ENCODE measurements around the gene NCEH1. TPM values are rescaled to one million over a fixed set of nuclear protein-coding genes. Genes with fewer than 3 reads are reported as not detected.
A peak's percentile ranks its signal among the peaks of the same experiment; 100 is the strongest.

The NCEH1 gene
- total RNA-seq, 1 donor from 2014 or later: 57.2 TPM

DNA sequence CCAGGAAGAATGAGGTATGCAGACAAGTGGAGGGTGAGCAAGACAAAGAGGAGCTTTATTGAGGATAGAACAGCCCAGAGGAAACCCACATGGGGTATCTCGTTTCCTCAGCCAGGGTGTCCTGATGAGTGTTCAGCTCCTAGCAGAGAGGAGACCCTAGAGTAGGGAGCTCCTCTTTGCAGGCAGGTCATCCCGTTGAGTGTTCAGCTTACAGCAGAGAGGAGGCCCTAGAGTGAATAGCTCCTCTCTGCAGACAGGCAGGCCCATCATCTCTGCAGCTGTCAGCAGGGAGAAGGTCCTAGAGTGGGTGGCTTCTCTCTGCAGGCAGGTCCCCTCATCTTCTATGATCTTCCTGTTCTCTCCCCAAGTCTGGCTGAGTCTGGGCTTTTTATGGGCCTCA lies 97.0 kb downstream of the NCEH1 start:
- no peak for DNase-seq (ENCODE audit: low read depth)

DNA sequence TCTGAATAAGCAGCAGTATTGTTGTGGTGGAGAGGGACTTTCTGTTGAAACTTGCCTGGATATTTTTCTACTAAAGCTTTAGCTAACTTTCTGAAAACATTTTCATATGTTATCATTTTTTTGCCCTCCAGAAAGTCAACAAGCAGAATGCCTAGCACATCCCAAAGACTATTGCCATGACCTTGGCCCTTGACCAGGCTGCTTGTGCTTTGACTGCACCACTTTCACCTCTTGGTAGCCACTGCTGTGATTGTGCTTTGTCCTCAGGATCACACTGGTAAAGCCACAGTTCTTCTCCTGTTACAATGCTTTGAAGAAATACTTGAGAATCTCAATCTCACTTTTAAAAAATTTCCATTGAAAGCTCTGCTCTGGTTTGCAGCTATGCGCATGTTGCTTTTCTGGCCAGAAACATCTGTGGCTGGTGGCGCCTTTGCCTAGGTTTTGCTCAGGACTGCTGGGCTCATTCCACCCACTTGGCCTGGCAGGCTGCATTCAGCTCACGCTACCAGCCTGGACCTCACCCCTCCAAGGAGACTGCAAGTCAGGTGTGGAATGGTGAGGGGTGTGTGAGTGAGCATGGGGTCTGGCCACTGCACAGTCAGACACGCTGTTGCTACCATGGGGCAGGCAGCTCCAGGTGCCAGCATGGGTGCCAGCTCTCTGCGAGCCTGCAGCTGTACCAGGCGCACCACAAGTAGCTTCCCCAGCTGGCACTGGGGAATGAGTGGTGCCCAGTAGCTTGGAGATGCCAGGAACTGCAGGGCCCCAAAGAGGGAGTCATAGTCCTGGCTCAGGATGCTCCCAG lies 97.8 kb downstream of the NCEH1 start:
- DNase-seq (ENCODE audit: low read depth): no peak

DNA sequence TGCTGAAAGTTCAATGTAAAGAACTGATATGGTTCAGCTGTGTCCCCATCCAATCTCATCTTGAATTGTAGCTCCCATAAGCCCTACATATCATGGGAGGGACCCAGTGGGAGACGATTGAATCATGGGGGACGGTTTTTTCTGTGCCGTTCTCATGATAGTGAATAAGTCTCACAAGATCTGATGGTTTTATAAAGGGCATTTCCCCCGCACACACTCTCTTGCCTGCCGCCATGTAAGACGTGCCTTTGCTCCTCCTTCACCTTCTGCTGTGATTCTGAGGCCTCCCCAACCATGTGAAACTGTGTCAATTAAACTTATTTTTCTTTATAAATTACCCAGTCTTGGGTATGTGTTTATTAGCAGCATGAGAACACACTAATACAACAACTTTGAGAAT lies 101.1 kb downstream of the NCEH1 start:
- DNase-seq (ENCODE audit: low read depth): no peak

DNA sequence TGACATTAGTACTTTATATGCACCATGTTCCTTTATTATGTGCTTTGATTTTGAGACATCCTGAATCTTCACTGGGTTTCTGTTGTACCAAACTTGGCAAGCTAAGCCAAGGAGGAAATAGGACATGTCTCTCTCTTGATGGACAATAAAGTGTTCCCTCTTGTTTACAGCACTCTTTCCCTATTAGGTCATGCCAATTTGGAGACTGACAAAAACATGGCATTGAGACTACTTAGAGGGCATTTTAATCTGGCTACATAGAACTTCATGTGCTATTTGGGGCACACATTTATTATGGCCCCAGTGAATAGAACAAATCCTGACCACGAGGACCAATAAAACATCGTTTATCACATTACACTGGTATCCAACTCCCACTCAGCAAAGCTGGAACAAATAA lies 102.3 kb downstream of the NCEH1 start:
- no peak for DNase-seq (ENCODE audit: low read depth)

DNA sequence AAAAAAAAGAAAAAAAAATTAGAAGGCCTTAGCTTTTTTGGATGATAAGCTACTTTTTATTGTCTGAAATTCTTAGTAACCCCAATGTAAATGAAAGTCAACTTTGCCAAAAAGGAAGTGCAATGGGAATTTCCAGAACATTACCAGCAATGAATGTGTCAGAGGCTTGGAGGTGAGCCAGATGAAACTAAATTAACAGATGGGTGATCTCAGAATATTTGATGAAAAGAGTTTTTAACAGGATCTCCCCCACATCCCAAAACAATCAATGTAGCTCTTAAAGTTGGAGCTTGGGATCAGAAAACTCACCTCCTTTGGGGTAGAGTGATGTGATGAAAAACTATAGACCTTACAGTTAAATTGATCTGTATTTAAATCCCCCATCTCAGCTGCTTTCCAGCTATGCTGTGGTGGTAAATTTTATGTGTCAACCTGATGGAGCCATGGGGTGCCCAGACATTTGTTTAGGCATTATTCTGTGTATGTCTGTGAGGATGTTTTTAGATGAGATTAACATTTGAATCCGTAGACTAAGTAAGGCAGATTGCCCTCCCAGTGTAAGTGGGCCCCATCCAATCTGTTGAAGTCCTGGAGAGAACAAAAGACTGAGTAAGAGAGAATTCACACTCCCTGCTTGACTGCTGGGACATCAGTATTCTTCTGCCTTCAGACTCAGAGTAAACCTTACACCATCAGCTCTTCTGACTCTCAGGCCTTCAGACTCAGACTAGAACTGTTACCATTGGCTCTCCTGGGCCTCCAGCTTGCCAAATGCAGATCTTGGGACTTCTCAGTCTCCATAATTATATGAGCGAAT lies 103.4 kb downstream of the NCEH1 start:
- peak; percentile 96 for DNase-seq (ENCODE audit: low read depth)

DNA sequence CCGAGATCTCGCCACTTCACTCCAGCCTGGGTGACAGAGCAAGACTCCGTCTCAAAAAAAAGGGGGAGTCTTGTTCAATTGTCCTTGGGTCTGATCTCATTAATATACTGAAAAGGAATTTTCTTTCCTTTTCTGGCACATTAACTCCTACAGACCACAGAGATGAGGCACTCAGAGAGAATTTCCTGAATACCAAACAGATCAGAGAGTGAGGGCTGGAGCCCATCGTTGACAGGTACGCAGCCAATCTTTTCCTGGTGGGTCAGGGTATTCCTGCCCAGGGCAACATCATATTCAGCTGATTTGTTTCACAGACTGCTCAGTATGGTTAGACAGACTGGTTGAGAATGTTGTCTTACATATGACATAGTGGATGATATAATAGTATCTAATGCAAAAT lies 104.8 kb downstream of the NCEH1 start:
- DNase-seq (ENCODE audit: low read depth): peak; percentile 93

DNA sequence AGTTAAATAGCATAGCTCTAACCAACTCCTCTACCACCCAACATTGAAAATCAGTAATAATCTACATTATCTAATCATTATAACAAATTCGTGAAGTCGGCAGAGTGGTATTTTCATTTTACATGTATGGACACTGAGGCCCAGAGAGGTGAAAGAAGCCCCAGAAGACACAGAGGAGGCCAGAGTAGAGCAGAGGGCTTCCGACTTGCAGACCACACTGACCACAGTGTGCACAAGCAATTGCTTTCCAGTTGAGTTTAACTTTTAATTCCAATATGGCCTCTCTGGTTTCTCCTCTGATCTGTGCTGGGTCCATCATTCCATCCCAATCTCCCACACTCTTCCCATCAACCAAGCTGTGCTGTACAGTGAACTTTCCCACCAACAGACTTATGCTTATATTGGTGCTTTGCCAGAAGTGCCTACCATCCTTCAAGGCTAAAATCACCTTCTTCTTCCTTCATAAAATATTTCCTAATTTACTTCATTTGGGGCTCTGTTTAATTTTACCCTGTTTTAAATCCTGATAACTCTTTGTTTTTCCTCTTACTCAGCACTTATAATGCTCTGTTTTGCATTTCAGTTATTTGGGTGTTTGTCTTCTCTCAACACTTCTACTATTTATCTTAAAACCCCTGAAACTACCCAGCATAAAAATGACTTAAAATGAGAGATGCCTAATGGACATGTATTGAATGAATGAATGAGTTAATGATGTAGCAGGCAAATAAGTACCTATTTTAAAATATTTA lies 105.8 kb downstream of the NCEH1 start:
- DNase-seq (ENCODE audit: low read depth): no peak

DNA sequence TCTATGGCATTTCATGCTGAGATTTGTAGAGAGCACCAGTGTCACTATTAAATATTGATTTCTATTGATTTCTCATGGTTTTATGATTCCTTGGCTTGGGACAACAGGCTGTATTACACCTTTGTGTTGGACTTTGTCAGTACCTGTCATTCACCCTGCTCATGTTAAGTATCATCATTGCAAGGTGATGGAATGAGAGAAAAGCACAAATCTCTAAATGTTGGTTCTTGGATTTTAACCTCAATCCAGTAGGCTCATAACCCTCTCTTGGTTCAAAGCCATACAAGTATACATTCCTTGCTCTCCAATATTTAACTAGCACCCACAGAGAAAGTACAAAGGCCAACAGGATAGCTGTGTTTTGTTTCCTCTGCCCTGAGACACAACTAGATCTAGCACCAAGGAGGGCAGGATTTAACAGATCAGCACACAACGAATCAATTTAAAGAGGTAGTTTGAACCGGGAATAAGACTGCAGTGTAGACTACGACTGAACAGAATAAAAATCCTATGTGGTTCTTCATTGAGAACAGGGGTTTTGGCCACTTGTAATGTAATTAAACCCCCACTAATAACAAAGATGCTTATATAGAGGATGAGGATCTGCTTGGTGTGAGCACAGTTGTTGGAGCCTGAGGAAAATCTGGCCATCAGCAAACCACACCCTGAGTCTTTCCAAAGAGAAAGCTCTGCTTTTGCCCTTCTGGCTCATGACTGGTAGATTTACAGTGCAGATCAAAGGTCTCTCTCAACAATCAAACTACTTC lies 109.6 kb downstream of the NCEH1 start:
- peak; percentile 89 for DNase-seq (ENCODE audit: low read depth)

DNA sequence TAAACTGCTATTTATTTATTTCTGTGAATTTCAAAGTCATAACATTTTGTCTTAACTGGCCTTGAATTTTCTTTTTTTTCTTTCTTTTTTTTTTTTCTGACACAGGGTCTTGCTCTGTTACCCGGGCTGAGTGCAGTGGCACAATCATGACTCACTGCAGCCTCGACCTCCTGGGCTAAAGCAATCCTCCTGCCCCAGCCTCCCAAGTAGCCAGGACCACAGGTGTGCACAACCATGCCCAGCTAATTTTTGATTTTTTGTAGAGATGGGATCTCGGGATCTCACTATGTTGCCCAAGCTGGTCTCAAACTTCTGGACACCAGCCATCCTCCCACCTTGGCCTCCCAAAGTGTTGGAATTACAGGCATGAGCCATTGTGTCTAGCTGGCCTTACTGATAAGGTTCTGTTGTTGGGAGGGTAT lies 110.2 kb downstream of the NCEH1 start:
- DNase-seq (ENCODE audit: low read depth): no peak

DNA sequence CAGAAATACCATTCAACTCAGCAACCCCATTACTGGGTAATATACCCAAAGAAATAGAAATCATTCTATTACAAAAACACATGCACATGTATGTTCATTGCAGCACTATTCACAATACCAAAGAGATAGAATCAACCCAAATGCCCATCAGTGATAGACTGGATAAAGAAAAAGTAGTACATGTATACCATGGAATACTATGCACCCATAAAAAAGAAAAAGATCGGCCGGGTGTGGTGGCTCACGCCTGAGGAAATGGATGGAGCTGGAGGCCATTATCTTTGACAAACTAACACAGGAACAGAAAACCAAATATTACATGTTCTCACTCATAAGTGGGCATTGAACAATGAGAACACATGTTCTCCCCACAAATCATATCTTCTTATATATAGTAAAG lies 112.0 kb downstream of the NCEH1 start:
- DNase-seq (ENCODE audit: low read depth): no peak

DNA sequence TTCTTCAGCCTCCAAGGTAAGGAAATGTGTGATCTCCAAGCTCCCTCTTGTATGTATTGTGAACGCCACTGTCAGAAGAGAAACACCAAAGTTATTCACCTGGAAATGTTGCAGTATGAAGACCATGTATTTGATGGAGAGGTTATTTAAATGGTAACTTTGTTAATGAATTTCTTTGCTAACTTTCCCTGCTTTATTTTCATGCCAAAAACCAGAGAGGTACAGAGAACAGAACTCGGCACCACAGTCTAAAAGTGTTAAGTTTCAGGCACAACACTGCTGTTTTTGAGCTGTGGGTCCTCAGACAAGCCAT lies 114.5 kb downstream of the NCEH1 start:
- DNase-seq (ENCODE audit: low read depth): no peak

DNA sequence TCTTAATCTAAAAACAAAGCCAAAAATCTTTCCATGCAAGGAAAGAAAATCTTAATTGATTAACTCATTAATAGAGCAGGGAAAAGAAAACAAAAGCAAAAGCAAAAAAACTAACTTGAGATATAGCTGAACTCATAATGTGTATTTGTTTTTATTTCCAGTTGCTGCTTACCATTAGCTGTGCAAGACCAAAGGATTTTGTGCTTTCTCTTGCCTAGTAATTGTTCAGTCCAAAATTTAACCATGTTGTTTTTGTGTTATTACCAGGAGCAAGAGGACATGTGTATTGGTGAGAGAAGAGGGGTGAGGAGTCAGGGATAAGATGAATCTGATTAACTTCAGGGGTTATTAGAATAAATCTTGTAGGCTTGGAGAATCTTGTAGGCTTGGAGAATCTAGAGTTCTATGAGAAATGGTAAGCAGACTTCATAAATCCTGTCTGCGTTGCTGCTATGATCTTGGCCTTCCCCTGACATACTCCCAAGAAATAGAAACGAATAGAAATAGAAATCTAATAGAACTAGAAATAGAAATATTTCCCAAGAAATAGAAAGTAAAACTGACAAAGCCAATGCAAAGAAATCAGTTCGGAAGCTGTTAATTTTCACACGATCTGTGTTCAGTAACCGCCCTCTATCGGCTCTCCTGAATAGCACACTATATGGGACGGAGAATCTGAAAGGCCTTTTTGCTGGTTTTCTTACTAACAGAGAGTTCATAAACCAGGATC lies 115.0 kb downstream of the NCEH1 start:
- peak; percentile 86 for DNase-seq (ENCODE audit: low read depth)

DNA sequence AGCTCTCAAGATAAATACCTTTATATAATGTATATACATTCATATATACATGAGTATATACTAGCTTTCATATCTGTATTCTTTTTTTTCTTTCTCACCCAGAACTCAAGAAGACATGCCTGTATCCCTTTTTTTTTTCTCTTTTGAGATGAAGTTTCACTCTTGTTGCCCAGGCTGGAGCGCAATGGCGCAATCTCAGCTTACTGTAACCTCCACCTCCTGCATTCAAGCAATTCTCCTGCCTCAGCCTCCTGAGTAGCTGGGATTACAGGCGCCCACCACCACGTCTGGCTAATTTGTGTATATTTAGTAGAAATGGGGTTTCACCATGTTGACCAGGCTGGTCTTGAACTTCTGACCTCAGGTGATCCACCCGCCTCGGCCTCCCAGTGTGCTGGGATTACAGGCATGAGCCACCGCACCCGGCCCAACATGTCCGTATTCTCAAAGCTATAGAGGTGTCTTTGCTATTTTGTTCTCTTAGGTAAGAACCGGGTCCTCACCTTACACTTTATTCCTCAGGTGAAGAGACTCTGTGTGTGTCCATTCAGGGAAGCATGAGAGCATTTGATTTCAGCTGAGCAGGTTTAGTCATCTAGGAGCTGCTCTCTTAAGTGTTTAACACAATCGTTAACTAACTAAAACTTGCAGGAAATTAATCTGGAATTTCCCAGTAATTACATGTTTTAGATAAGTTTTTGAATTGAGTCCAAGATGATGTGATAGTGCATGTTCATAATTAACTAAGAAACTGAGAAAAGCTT lies 115.8 kb downstream of the NCEH1 start:
- peak; percentile 96 for DNase-seq (ENCODE audit: low read depth)

DNA sequence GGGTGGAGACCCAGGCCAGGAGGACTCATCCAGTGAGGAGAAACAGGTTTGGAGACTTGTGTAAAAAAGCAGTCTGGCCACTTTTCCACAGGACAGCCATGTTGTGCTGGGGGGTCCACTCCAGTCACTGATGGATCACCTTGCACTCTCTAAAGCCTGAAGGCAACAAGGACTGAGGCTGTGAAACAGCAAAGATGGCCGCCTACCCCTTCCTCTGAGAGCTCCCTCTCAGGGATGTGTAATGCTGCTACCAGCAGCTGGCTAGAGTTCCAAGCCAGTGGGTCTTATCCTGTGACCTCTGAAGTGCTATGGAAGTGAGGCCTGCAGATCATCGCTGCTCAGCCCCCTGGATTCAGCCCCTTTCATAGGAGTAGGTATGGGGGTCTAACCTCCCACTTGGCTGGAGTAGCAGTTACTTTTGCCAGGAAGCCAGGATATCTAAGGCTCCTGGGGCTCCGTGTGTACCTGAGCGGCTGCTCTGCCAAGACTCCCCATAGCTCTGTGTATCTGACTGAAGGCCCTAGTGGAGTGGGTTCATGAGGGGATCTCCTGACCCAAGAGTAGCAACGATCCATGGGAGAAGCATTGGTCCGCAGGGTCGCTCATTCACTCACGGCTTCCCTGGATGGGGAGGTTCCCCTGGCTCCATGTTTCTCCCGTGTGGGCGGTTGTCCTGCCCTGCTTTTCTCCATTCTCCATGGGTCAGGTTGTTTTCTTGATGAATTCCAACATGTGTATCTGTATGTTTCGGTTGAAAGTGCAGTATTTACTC lies 117.8 kb downstream of the NCEH1 start:
- DNase-seq (ENCODE audit: low read depth): no peak

DNA sequence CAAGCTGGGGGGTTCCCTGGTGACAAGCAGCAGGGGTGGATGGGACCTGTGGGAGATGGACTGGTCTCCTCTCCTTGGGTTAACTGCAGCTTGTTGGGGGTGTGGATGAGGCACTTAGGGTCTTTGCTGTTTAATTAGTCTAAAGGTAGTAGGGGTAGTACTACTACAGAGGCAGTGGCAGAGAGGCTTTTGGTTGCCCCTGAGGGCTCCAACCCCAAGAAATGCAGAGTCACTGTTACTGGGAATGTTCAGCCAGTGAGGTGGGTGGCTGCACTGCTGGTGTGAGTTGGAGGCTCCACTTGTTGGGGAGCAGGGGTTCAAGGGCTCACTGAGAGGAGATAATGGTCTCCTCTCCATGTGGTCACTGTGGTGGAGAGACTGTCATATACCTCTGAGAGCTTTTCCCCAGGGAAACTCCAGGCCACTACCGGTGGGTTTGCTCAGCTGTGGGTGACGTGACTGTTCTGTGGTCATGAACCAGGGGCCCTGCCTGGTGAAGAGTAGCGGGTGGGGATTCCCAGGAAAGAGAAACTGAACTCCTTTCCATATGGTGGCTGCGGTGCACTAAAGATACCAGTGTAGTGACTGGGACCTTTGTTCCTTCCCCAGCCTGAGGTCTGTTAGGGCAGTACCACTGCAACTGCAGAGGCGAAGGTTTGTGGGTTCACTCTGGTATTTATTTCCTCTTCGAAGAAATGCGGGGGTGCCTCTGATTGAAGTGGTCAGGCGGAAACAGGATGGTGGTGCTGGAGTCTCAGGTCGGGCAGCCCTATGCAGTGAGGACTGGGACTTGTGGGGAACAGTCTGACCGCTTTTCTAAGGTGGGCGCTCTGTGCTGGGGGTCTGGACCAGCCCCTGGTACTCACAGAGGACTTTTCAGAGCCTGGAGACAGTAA lies 118.7 kb downstream of the NCEH1 start:
- DNase-seq (ENCODE audit: low read depth): peak; percentile 56

DNA sequence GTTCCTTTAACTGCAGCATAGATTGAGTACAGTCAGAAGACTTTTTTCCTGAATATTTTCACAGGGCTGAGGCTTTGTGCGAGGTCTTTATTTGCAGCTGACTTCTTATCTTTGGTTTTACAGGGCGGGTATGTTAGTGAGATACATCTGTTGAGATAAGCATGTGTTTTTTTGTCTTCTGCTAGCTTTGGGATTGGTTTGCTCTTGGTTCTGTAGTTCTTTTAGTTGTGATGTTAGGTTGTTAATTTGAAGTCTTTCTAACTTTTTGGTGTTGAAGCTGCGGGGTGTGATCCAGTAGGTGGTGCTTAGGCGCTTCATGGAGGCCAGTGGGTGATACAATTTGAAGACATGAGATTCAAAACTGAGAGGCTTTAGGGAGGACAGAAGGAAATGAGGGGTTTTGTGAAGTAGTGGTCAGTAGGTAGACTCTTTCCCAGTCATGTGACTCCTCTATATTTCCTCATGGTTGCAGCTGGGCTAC lies 119.7 kb downstream of the NCEH1 start:
- DNase-seq (ENCODE audit: low read depth): no peak

DNA sequence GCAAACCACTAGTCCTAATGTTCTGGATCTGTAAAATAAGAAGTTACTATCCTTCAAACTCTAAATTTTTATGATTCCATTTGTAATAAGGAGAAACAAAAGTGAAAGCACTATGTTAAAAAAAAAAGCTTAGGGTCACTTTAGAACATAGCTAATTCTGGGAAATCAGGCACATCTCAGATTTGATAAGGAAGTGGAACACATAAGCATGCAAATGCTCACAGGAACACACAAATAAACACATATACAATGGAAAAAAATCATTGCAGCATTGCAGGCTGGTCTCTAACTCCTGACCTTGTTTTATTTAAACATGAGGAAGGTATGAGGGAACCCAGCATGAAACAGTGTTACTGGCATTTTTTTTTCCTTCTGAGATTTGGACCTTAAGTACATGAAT lies 124.4 kb downstream of the NCEH1 start:
- no peak for DNase-seq (ENCODE audit: low read depth)

DNA sequence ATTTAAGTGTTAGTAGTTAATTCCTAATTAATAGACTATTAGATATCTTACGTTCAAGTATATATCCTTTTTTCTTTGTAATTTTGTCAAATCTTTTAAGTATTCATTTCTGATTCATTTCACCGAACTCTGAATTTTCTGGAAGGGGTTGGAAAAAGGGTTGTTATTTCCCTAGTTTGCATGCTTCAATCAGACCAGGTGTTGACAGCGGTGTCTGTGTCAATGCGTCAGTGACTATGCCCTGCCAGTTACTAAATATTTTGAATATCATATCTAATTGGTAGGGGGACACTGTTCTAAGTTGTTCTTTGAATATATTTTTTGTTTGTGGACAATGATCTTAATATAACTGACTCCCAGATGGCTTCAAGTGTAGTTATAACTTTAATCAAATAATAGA lies 124.9 kb downstream of the NCEH1 start:
- DNase-seq (ENCODE audit: low read depth): no peak

Data from renal cortical epithelial cell (primary cell).